MM.1S (cell line): Measurements from ENCODE around the gene SMARCD3.

Experiments
- DNase-seq: peaks from one replicate; pipeline ENCODE4 v3.0.0-alpha.2; 2015
- H2AFZ ChIP-seq: fragments of 300-600 bp; sonication (generic); 2 replicates; pipeline ENCODE4 v1.6.0; 2016; ENCODE audit warnings: antibody characterized with exemption, low read length
- H3F3A ChIP-seq: fragments of 300-600 bp; sonication (generic); 2 replicates; pipeline ENCODE4 v1.6.1; 2016; ENCODE audit warnings: mild to moderate bottlenecking, antibody characterized with exemption, low read length, moderate library complexity, mixed read lengths; ENCODE audit not compliant: insufficient read depth
- H3K27ac ChIP-seq: fragments of 300-600 bp; sonication (generic); 2 replicates; pipeline ENCODE4 v1.5.1; 2016; ENCODE audit warnings: mild to moderate bottlenecking, low read length
- H3K27me3 ChIP-seq: fragments of 300-600 bp; sonication (generic); replicated peaks from 2 replicates; pipeline ENCODE4 v1.6.0; 2016; ENCODE audit warnings: low read length; ENCODE audit not compliant: insufficient read depth
- H3K36me3 ChIP-seq: fragments of 300-600 bp; sonication (generic); replicated peaks from 2 replicates; pipeline ENCODE4 v1.6.1; 2016; ENCODE audit warnings: mild to moderate bottlenecking, low read length, mixed read lengths; ENCODE audit not compliant: insufficient read depth
- H3K4me1 ChIP-seq: fragments of 300-600 bp; sonication (generic); 2 replicates; pipeline ENCODE4 v1.6.1; 2016; ENCODE audit warnings: low read length, mixed read lengths
- H3K4me2 ChIP-seq: fragments of 300-600 bp; sonication (generic); 2 replicates; pipeline ENCODE4 v1.6.0; 2016; ENCODE audit warnings: low read depth, low read length
- H3K4me3 ChIP-seq: fragments of 300-600 bp; sonication (generic); 2 replicates; pipeline ENCODE4 v1.5.1; 2016; ENCODE audit warnings: low read length, mixed read lengths
- H3K79me2 ChIP-seq: fragments of 300-600 bp; sonication (generic); 2 replicates; pipeline ENCODE4 v1.6.1; 2016; ENCODE audit warnings: mixed run types, low read length, mixed read lengths
- H3K9ac ChIP-seq: fragments of 300-600 bp; sonication (generic); 2 replicates; pipeline ENCODE4 v1.6.1; 2016; ENCODE audit warnings: low read length, mixed read lengths
- H3K9me2 ChIP-seq: fragments of 300-600 bp; sonication (generic); replicated peaks from 2 replicates; pipeline ENCODE4 v1.6.1; 2016; ENCODE audit warnings: mild to moderate bottlenecking, low read length, mixed read lengths; ENCODE audit not compliant: insufficient read depth
- H3K9me3 ChIP-seq: fragments of 300-600 bp; sonication (generic); replicated peaks from 2 replicates; pipeline ENCODE4 v1.6.1; 2016; ENCODE audit warnings: mild to moderate bottlenecking, low read length, mixed read lengths; ENCODE audit not compliant: insufficient read depth
- H4K20me1 ChIP-seq: fragments of 300-600 bp; sonication (generic); 2 replicates; pipeline ENCODE4 v1.6.1; 2016; ENCODE audit warnings: mild to moderate bottlenecking, low read length, moderate library complexity, mixed read lengths; ENCODE audit not compliant: insufficient read depth
- CTCF ChIP-seq: fragments of 300-600 bp; sonication (generic); IDR thresholded peaks from 2 replicates; pipeline ENCODE4 v1.5.1; 2016; ENCODE audit warnings: antibody characterized with exemption, low read length, mixed read lengths
- EZH2 ChIP-seq: fragments of 300-600 bp; sonication (generic); optimal IDR thresholded peaks from 2 replicates; pipeline ENCODE3; 2017; ENCODE audit warnings: low read depth, mild to moderate bottlenecking, antibody characterized with exemption, low read length, mixed read lengths
- EZH2phosphoT487 ChIP-seq: fragments of 300-600 bp; sonication (generic); IDR thresholded peaks from 2 replicates; pipeline ENCODE4 v1.6.1; 2018; ENCODE audit warnings: antibody characterized with exemption, low read length

The SMARCD3 gene

GRCh38 chr7:151243045-151243349, 5.5 kb downstream of the SMARCD3 start:
- Histone ChIP-seq H3K4me1 (peaks cover 15% of the 10 kb centered on the region), H3K4me2 (peak overlapping the region; percentile 82; the same call in 1 of the 2 replicates), H3K4me3 (0 out of 2 replicates have a peak overlapping the region, but pooled peaks have one; percentile 40), H3K9ac (no peak overlapping the region), H3K9me2 (no peaks in the 10 kb centered on the region), H3K27me3 (peaks cover 42% of the 10 kb centered on the region), H2AFZ (no peak overlapping the region), H3K36me3 (no peaks in the 10 kb centered on the region), H3K79me2 (no peaks in the 10 kb centered on the region), H3K9me3 (no peaks in the 10 kb centered on the region), H3F3A (0 out of 2 replicates have a peak, but pooled peaks cover 9% of the 10 kb centered on the region), H4K20me1 (peaks cover 5% of the 10 kb centered on the region; the same call in 1 of the 2 replicates), H3K27ac (no peak overlapping the region)
- TF ChIP-seq EZH2phosphoT487 = no peak
- no peak for TF ChIP-seq EZH2
- no peak for TF ChIP-seq CTCF
- DNase-seq = no peak

GRCh38 chr7:151242159-151243044, 6.1 kb downstream of the SMARCD3 start:
- H3K79me2 ChIP-seq = no peaks in the 10 kb centered on the region
- no peaks in the 10 kb centered on the region for H3K9me2 ChIP-seq
- DNase-seq = no peak
- H3K27me3 ChIP-seq = peaks cover 36% of the 10 kb centered on the region
- peaks cover 5% of the 10 kb centered on the region; the same call in 1 of the 2 replicates for H4K20me1 ChIP-seq
- H3K4me2 ChIP-seq = no peak overlapping the region
- no peak overlapping the region for H3K4me3 ChIP-seq
- 0 out of 2 replicates have a peak, but pooled peaks cover 9% of the 10 kb centered on the region for H3F3A ChIP-seq
- H3K27ac ChIP-seq = no peak overlapping the region
- no peaks in the 10 kb centered on the region for H3K9me3 ChIP-seq
- no peak overlapping the region for H3K9ac ChIP-seq
- H2AFZ ChIP-seq = no peak overlapping the region
- H3K36me3 ChIP-seq = no peaks in the 10 kb centered on the region
- peaks cover 15% of the 10 kb centered on the region for H3K4me1 ChIP-seq
- TF ChIP-seq CTCF = no peak
- TF ChIP-seq EZH2 = no peak
- no peak for TF ChIP-seq EZH2phosphoT487

GRCh38 chr7:151241755-151242096, 6.8 kb downstream of the SMARCD3 start:
- Histone ChIP-seq H3F3A (0 out of 2 replicates have a peak, but pooled peaks cover 9% of the 10 kb centered on the region), H4K20me1 (peaks cover 5% of the 10 kb centered on the region; the same call in 1 of the 2 replicates), H2AFZ (no peak overlapping the region), H3K27ac (no peak overlapping the region), H3K9me3 (no peaks in the 10 kb centered on the region), H3K27me3 (peaks cover 29% of the 10 kb centered on the region), H3K4me2 (no peak overlapping the region), H3K9ac (no peak overlapping the region), H3K36me3 (no peaks in the 10 kb centered on the region), H3K4me1 (peaks cover 15% of the 10 kb centered on the region), H3K9me2 (no peaks in the 10 kb centered on the region), H3K79me2 (no peaks in the 10 kb centered on the region), H3K4me3 (no peak overlapping the region)
- TF ChIP-seq CTCF (no peak), EZH2phosphoT487 (no peak), EZH2 (no peak)
- no peak for DNase-seq
